ENCODE results near the gene KRCC1.

Gene KRCC1

DNA sequence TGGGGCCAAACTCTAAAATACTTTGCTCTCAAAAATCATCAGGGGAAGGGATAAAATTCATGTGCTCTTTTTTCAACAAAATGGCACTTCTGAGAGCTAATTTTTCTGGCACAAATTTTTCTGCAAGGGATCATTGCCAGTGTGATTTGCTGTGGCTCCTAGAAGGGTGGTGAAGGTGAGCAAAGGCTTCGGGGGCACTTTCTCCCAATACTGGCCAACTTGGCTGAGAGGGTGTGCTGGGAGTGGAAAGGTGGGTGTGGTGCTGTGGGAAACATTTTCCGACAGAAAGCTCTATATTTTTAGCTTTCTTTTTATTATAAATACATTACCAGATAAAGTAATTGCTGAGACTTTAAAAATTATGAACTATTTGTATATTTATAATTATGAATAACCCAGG lies 12.5 kb upstream of the KRCC1 start:
- DNase-seq (ENCODE audit: low read depth): no peak
- no peak for TF ChIP-seq CTCF (conservative IDR thresholded peaks at IDR 0.05; ENCODE audit: low read depth, low read length)
- no peak overlapping the region for H3K4me3 ChIP-seq (ENCODE audit: low read length)

GRCh38 chr2:88067598-88067997 lies 12.0 kb upstream of the KRCC1 start, which contains the start of gene SMYD1:
Gene SMYD1, plus strand, starts transcription at chr2:88067825. Its CDS starts 40 bp downstream, at chr2:88067865.
- TF ChIP-seq CTCF (conservative IDR thresholded peaks at IDR 0.05; ENCODE audit: low read depth, low read length): no peak
- no peak for DNase-seq (ENCODE audit: low read depth)
- H3K4me3 ChIP-seq (ENCODE audit: low read length): no peak within 1 kb of the TSS

- DNase-seq (ENCODE audit: low read depth): no peak
- H3K4me3 ChIP-seq (ENCODE audit: low read length): no peak overlapping the region
- TF ChIP-seq CTCF (conservative IDR thresholded peaks at IDR 0.05; ENCODE audit: low read depth, low read length): no peak
Measured at GRCh38 chr2:88067189-88067588, 11.6 kb upstream of the KRCC1 start.

- no peak for TF ChIP-seq CTCF (conservative IDR thresholded peaks at IDR 0.05; ENCODE audit: low read depth, low read length)
- no peak for DNase-seq (ENCODE audit: low read depth)
- H3K4me3 ChIP-seq (ENCODE audit: low read length): no peak overlapping the region
Measured at GRCh38 chr2:88066543-88066942, 11.0 kb upstream of the KRCC1 start.

- H3K4me3 ChIP-seq (ENCODE audit: low read length): no peak overlapping the region
- DNase-seq (ENCODE audit: low read depth): no peak
- no peak for TF ChIP-seq CTCF (conservative IDR thresholded peaks at IDR 0.05; ENCODE audit: low read depth, low read length)
Measured at GRCh38 chr2:88061295-88061694, 5.7 kb upstream of the KRCC1 start.

DNA sequence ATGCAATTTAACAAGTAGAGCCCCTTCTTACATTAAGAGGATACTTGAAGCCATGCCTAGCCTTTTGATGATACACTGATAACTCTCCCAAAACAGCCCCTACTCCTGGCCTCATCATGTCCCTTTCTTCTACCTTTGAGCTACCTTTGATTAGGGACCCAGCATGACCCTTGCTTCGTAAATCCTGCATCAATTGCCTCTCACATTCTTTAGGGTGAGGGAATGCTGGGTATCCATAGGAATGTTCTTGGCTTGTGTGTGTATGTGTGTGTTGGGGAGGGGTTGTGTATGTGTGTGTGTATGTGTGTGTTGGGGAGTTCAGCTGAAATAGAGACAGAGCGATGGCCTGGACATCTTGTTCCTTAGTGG lies 5.3 kb upstream of the KRCC1 start:
- no peak for TF ChIP-seq CTCF (conservative IDR thresholded peaks at IDR 0.05; ENCODE audit: low read depth, low read length)
- H3K4me3 ChIP-seq (ENCODE audit: low read length): no peak overlapping the region
- DNase-seq (ENCODE audit: low read depth): no peak

DNA sequence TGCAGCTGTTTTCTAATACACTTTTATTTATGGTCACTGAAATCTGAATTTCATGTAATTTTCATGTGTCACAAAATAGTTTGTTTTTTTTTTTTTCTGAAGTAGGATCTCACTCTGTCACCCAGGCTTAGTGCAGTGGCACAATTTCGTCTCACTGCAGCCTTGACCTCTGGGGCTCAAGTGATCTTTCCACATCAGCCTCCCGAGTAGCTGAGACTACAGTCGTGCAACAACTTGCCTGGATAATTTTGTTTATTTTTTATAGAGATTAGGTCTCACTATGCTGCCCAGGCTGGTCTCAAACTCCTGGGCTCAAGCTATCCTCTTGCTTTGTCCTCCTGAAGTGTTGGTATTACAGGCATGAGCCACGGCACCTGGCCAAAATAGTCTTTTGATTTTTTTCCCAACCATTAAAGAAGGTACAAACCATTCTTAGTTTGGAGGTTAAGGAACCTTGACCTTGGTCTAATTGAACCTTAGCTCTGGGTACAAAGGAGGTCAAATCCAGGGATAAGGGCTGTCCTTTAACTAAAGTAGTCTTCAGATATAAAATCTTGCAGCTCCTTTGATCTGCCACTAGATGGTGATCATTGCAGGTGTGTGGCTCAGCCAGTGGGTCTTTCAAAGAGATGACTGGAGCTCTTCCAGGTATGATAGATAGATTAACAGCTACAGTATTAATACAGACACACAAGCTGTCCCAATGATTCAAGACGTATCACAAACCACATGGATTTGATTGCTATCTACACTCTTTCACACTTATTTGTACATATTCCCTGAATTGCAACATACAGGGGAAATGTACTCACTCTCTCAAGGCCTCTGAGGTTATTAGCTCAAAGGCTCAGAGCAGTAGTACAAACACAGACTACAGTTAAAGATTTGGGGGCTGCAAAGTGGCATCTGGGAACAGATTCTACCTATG lies 4.7 kb upstream of the KRCC1 start:
- H3K4me3 ChIP-seq (ENCODE audit: low read length): no peak overlapping the region
- peak; percentile 84 for TF ChIP-seq CTCF (conservative IDR thresholded peaks at IDR 0.05; ENCODE audit: low read depth, low read length)
- no peak for DNase-seq (ENCODE audit: low read depth)

Data from retinal pigment epithelial cell (primary cell).